ENCODE results near the gene FAXDC2. TPM values are rescaled to one million over a fixed set of nuclear protein-coding genes. Genes with fewer than 3 reads are reported as not detected.

FAXDC2 gene
- total and polyA plus RNA-seq, 2 donors from 2014 or later: 14.1 to 18.3 TPM

GRCh38 chr5:154780128-154780527 lies 70.3 kb downstream of the FAXDC2 start:
- no peak overlapping the region for H3K4me3 ChIP-seq (ENCODE audit: low read length in 3 of 3)
- H3K27ac ChIP-seq (ENCODE audit: low read depth in 2 of 2, low read length in 2 of 2): no peak overlapping the region
- intact Hi-C loops (cut with DNase I): no loop called here
- no peaks in the 10 kb centered on the region for H3K27me3 ChIP-seq (ENCODE audit: control insufficient read depth, insufficient read depth, low read length)
- TF ChIP-seq CTCF (IDR thresholded peaks at IDR 0.05; ENCODE audit: borderline replicate concordance, extremely low read depth, insufficient read depth): no peak
- H3K36me3 ChIP-seq (ENCODE audit: control insufficient read depth in 2 of 3, insufficient read depth in 3 of 3, low read length in 3 of 3): no peaks in the 10 kb centered on the region
- DNase-seq (no peak), FAIRE-seq (no peak)
- H3K9me3 ChIP-seq (ENCODE audit: control insufficient read depth in 2 of 3, insufficient read depth in 1 of 3, low read length in 3 of 3): no peaks in the 10 kb centered on the region
- H3K4me1 ChIP-seq (ENCODE audit: control insufficient read depth in 2 of 3, insufficient read depth in 2 of 3, low read depth in 1 of 3, low read length in 3 of 3): peaks cover 0 to 32% (median 27%) of the 10 kb centered on the region in 3 donors
- H3K9ac ChIP-seq (ENCODE audit: low read length in 3 of 3): no peak overlapping the region

- Histone ChIP-seq H3K9ac (ENCODE audit: low read length in 3 of 3) (no peak overlapping the region), H3K4me3 (ENCODE audit: low read length in 3 of 3) (no peak overlapping the region), H3K36me3 (ENCODE audit: control insufficient read depth in 2 of 3, insufficient read depth in 3 of 3, low read length in 3 of 3) (no peaks in the 10 kb centered on the region), H3K27ac (ENCODE audit: low read depth in 2 of 2, low read length in 2 of 2) (no peak overlapping the region), H3K9me3 (ENCODE audit: control insufficient read depth in 2 of 3, insufficient read depth in 1 of 3, low read length in 3 of 3) (no peaks in the 10 kb centered on the region), H3K27me3 (ENCODE audit: control insufficient read depth, insufficient read depth, low read length) (no peaks in the 10 kb centered on the region), H3K4me1 (ENCODE audit: control insufficient read depth in 2 of 3, insufficient read depth in 2 of 3, low read depth in 1 of 3, low read length in 3 of 3) (peaks cover 0 to 31% (median 27%) of the 10 kb centered on the region in 3 donors)
- FAIRE-seq (no peak), DNase-seq (no peak)
- no peak for TF ChIP-seq CTCF (IDR thresholded peaks at IDR 0.05; ENCODE audit: borderline replicate concordance, extremely low read depth, insufficient read depth)
- intact Hi-C loops (cut with DNase I): no loop called here
Observed at GRCh38 chr5:154779105-154779504, 71.3 kb downstream of the FAXDC2 start.

GRCh38 chr5:154778534-154778933 lies 71.9 kb downstream of the FAXDC2 start:
- Histone ChIP-seq H3K4me1 (ENCODE audit: control insufficient read depth in 2 of 3, insufficient read depth in 2 of 3, low read depth in 1 of 3, low read length in 3 of 3) (peaks cover 0 to 27% (median 27%) of the 10 kb centered on the region in 3 donors), H3K9me3 (ENCODE audit: control insufficient read depth in 2 of 3, insufficient read depth in 1 of 3, low read length in 3 of 3) (no peaks in the 10 kb centered on the region), H3K9ac (ENCODE audit: low read length in 3 of 3) (no peak overlapping the region), H3K36me3 (ENCODE audit: control insufficient read depth in 2 of 3, insufficient read depth in 3 of 3, low read length in 3 of 3) (no peaks in the 10 kb centered on the region), H3K27me3 (ENCODE audit: control insufficient read depth, insufficient read depth, low read length) (no peaks in the 10 kb centered on the region), H3K4me3 (ENCODE audit: low read length in 3 of 3) (no peak overlapping the region), H3K27ac (ENCODE audit: low read depth in 2 of 2, low read length in 2 of 2) (no peak overlapping the region)
- intact Hi-C loops (cut with DNase I): no loop called here
- DNase-seq (no peak), FAIRE-seq (no peak)
- TF ChIP-seq CTCF (IDR thresholded peaks at IDR 0.05; ENCODE audit: borderline replicate concordance, extremely low read depth, insufficient read depth): no peak

GRCh38 chr5:154776167-154776566 lies 74.2 kb downstream of the FAXDC2 start:
- H3K4me3 ChIP-seq (ENCODE audit: low read length in 3 of 3): no peak overlapping the region
- intact Hi-C loops (cut with DNase I): no loop called here
- H3K9me3 ChIP-seq (ENCODE audit: control insufficient read depth in 2 of 3, insufficient read depth in 1 of 3, low read length in 3 of 3): no peaks in the 10 kb centered on the region
- H3K4me1 ChIP-seq (ENCODE audit: control insufficient read depth in 2 of 3, insufficient read depth in 2 of 3, low read depth in 1 of 3, low read length in 3 of 3): peaks cover 0 to 27% (median 21%) of the 10 kb centered on the region in 3 donors
- DNase-seq (no peak), FAIRE-seq (no peak)
- H3K36me3 ChIP-seq (ENCODE audit: control insufficient read depth in 2 of 3, insufficient read depth in 3 of 3, low read length in 3 of 3): no peaks in the 10 kb centered on the region
- TF ChIP-seq CTCF (IDR thresholded peaks at IDR 0.05; ENCODE audit: borderline replicate concordance, extremely low read depth, insufficient read depth): no peak
- H3K9ac ChIP-seq (ENCODE audit: low read length in 3 of 3): no peak overlapping the region
- H3K27ac ChIP-seq (ENCODE audit: low read depth in 2 of 2, low read length in 2 of 2): no peak overlapping the region
- no peaks in the 10 kb centered on the region for H3K27me3 ChIP-seq (ENCODE audit: control insufficient read depth, insufficient read depth, low read length)
